MM.1S (cell line): ENCODE results near the gene ELF5.

Source experiments
- EZH2 ChIP-seq: fragments of 300-600 bp; sonication (generic); optimal IDR thresholded peaks from 2 replicates; pipeline ENCODE3; 2017; ENCODE audit warnings: low read depth, mild to moderate bottlenecking, antibody characterized with exemption, low read length, mixed read lengths
- EZH2phosphoT487 ChIP-seq: fragments of 300-600 bp; sonication (generic); IDR thresholded peaks from 2 replicates; pipeline ENCODE4 v1.6.1; 2018; ENCODE audit warnings: antibody characterized with exemption, low read length
- TF ChIP-seq, protein P1 (sequence below): fragments of 300-600 bp; sonication (generic); IDR thresholded peaks from 2 replicates; pipeline ENCODE4 v1.5.1; 2016; ENCODE audit warnings: antibody characterized with exemption, low read length, mixed read lengths

DNA sequence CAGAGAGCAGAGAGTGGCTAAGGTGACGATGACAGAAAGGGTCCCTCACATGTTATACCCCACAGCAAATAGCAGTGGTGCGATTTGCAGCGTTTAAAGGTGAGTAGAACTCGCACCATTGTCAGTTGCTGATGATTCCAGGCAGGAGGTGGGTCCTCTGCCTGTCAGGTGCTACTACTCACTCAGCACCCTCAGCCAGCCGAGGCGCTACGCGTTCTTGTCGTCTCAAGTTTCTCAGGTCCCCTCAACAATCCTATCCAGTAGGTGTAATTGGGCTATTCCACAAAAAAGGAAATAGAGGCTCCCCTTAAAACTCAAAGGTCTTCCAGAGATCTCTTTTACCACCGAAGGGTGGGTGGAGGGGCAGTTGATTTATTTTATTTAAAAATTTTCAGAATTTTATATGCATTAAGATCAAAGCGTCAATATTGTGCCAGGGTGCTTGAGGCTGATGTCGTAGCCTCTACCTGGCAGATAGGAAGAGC lies 18.3 kb downstream of the ELF5 start:
- TF ChIP-seq EZH2phosphoT487 (no peak), EZH2 (no peak)
- TF ChIP-seq, protein P1, sequence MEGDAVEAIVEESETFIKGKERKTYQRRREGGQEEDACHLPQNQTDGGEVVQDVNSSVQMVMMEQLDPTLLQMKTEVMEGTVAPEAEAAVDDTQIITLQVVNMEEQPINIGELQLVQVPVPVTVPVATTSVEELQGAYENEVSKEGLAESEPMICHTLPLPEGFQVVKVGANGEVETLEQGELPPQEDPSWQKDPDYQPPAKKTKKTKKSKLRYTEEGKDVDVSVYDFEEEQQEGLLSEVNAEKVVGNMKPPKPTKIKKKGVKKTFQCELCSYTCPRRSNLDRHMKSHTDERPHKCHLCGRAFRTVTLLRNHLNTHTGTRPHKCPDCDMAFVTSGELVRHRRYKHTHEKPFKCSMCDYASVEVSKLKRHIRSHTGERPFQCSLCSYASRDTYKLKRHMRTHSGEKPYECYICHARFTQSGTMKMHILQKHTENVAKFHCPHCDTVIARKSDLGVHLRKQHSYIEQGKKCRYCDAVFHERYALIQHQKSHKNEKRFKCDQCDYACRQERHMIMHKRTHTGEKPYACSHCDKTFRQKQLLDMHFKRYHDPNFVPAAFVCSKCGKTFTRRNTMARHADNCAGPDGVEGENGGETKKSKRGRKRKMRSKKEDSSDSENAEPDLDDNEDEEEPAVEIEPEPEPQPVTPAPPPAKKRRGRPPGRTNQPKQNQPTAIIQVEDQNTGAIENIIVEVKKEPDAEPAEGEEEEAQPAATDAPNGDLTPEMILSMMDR, result no peak
